Left ventricle myocardium inferior (tissue), 1 donor: ENCODE measurements around the gene CCDC74A. TPM values are rescaled to one million over a fixed set of nuclear protein-coding genes. Genes with fewer than 3 reads are reported as not detected.
"Not testable (repeated sequence)": the region's sequence is repeated elsewhere in the genome, so short reads cannot be mapped to it uniquely, and the experiment has no call there.

ENCODE experiments used
- DNase-seq: peaks from one replicate; pipeline ENCODE4 v3.0.0-alpha.2; 2020
- H3K27ac ChIP-seq: fragments of 200-600 bp; replicated peaks from 2 replicates; pipeline ENCODE4 v1.8.0; 2021
- H3K27me3 ChIP-seq: fragments of 200-600 bp; 2 replicates; pipeline ENCODE4 v1.8.0; 2021; ENCODE audit warnings: low read depth
- H3K36me3 ChIP-seq: fragments of 200-600 bp; 2 replicates; pipeline ENCODE4 v1.8.0; 2021
- H3K4me1 ChIP-seq: fragments of 200-600 bp; 2 replicates; pipeline ENCODE4 v1.8.0; 2021
- H3K4me3 ChIP-seq: fragments of 200-600 bp; 2 replicates; pipeline ENCODE4 v1.8.0; 2021; ENCODE audit warnings: mild to moderate bottlenecking, moderate library complexity
- H3K9me3 ChIP-seq: fragments of 200-600 bp; replicated peaks from 2 replicates; pipeline ENCODE4 v1.8.0; 2021
- intact Hi-C: fragments of 100-400 bp; cut with micrococcal nuclease; formaldehyde crosslinking; loops from one replicate; pipeline ENCODE4 v1.11.0; 2022
- total RNA-seq: library from RNA; stranded (reverse); fragmentation: NEBNext Ultra II Directional; extraction: Animal tissue kit (Norgen Biotek cat#: 25700); gene quantifications from one replicate; pipeline ENCODE4 v1.2.1, GENCODE V29; 2021
- TF ChIP-seq, protein P1 (sequence below): fragments of 200-600 bp; IDR thresholded peaks from 2 replicates; pipeline ENCODE4 v1.8.0; 2021; ENCODE audit warnings: antibody characterized with exemption, mild to moderate bottlenecking, borderline replicate concordance
- donor health status: DM: no; HTN: yes; CAD: no; lungs with severe emphysema.

The CCDC74A gene
- total RNA-seq, 1 donor from 2014 or later, result 1.1 TPM

DNA sequence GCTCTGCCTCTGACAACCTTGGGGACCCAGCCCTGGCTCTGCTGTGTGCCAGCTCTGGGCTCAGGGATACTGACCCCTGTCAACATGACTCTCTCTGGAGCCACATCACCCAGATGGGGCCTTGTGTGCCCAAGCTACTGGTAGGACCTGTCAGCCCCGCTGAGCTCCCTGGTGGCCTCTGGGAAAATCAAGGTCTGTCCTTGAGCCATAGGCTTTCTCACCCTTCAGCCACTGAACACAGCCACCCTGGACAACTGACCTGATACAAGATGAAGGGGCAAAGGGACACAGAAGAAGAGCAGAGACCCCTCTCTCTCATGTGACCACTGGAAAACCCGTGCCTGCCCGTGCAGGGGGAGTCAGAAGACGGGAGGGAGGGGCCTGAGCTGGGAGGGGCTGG is 7.8 kb downstream of the CCDC74A start:
- no peaks in the 10 kb centered on the region for H3K36me3 ChIP-seq
- H3K4me3 ChIP-seq, result no peak overlapping the region
- intact Hi-C loops, result no loop called here
- no peaks in the 10 kb centered on the region for H3K27me3 ChIP-seq
- no peak overlapping the region for H3K27ac ChIP-seq
- TF ChIP-seq, protein P1, sequence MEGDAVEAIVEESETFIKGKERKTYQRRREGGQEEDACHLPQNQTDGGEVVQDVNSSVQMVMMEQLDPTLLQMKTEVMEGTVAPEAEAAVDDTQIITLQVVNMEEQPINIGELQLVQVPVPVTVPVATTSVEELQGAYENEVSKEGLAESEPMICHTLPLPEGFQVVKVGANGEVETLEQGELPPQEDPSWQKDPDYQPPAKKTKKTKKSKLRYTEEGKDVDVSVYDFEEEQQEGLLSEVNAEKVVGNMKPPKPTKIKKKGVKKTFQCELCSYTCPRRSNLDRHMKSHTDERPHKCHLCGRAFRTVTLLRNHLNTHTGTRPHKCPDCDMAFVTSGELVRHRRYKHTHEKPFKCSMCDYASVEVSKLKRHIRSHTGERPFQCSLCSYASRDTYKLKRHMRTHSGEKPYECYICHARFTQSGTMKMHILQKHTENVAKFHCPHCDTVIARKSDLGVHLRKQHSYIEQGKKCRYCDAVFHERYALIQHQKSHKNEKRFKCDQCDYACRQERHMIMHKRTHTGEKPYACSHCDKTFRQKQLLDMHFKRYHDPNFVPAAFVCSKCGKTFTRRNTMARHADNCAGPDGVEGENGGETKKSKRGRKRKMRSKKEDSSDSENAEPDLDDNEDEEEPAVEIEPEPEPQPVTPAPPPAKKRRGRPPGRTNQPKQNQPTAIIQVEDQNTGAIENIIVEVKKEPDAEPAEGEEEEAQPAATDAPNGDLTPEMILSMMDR, result no peak
- DNase-seq, result no peak
- H3K9me3 ChIP-seq, result no peaks in the 10 kb centered on the region
- no peaks in the 10 kb centered on the region for H3K4me1 ChIP-seq

DNA sequence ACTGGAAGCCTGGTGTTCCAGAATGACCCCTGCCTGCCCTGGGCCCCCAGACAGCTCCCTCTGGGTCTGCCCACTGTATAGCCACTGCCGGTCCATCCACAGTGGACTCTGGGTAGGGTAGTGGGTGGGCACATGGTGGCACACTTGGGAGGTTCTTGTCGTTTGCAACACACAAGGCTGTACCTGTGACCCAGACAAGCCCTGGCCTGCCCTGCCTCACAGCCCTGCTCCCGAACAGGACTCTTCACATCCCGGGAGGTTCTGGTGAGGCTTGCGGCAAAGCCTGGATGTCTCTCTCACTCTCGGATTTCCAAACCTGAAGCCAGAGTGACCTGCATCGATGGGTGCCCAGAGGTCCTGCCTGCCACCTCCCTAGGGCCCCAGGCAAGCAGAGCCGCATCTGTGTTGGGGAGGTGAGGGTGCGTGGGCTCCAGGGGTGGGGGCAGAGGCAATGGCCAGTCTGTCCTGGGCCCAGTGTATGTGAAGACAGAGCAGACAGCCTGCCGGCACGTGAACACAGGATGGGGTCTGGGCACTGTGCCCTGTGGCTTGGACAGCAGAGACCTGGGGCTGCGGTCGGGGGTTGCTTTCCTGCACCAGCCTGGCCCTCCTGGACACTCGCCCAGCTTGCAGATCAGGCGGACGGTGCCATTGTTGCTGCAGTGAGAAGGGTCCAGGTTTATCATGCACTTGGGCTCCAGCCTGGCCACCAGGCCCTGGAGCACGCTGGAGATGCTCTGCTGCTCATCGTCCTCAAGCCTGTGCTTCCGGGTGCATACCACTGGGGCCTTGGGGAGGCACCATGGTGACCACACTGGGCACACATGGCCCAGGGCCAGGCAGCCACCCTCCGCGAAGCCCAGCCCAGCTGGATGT is 8.5 kb downstream of the CCDC74A start:
- intact Hi-C loops, H3K36me3 ChIP-seq, H3K4me1 ChIP-seq, H3K27me3 ChIP-seq, H3K4me3 ChIP-seq, H3K9me3 ChIP-seq, DNase-seq, H3K27ac ChIP-seq: not testable (repeated sequence)

DNA sequence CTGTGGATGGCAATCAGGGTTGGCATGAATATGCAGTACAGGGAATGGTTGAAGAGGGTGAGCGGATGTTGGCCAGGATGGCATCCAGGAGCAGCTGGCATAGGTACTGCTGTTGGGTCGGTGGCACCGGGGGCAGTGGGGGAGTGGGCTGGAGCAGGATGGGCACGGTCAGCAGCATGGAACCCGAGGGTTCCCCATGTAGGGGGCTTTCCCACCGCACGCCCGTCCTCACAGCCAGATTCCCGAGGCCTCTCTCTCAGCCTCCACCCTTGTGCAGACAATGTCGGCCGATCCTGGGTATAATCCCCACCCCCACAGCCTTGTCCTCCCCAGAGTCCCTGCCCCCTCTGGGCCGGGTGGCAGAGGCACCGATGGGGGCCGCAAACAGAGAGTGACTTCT is 9.2 kb downstream of the CCDC74A start:
- DNase-seq, H3K36me3 ChIP-seq, H3K9me3 ChIP-seq, H3K27ac ChIP-seq, H3K4me3 ChIP-seq, intact Hi-C loops, H3K27me3 ChIP-seq, H3K4me1 ChIP-seq: not testable (repeated sequence)

DNA sequence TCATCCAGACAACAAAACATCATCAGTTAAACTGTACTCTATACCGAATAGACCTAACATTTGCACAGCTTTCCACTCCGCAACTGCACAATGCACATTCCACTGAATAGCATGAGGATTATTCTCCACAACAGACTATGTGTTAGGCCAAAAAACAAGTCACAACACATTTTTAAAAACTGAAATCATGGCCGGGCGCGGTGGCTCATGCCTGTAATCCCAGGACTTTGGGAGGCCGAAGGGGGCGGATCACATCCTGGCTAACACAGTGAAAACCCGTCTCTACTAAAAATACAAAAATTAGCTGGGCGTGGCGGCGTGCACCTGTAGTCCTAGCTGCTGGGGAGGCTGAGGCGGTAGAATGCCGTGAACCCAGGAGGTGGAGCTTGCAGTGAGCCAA is 11.2 kb downstream of the CCDC74A start:
- intact Hi-C loops, H3K4me1 ChIP-seq, H3K4me3 ChIP-seq, DNase-seq, H3K27ac ChIP-seq, H3K9me3 ChIP-seq, H3K27me3 ChIP-seq, H3K36me3 ChIP-seq: not testable (repeated sequence)

DNA sequence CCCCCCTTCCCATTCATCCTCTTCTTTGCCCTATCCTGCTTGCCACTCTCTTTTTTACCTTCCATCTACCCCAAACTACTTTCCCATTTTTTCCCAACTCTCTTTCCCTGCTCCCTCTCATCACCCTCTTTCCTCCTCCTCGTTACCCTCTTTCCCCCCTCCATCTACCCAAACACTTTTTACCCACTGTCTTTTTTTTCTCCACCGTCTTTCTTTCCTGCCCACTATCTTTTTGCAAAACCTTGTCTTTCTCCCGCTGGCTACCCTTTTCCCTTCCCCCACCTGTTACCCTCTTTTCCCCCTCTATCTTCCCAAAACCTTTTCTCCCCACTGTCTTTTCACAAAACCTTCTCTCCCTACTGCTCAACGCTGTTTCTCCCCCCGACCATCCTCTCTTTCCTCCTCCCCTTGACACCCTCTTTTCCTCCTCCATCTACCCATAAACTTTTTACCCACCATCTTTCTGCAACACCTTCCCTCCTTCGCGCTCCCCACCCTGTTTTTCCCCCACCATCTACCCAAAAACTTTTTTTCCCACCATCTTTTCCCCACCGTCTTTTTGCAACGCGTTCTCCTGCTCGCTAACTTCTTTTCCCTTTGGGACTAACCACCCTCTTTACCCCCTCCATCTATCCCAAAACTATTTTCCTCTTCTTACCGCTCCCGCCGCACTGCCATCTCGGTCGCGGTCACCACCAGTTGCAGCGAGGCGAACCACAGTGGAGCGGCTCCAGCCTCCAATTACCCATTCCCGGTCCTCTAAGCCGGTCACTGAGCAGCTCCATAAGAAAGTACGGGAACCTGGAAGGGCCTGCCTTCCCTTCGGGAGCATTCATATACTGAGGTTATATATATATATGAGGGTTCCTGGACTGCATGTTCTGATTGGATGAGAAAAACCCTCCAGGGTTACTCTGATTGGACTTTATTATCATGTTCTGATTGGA is 15.0 kb downstream of the CCDC74A start:
- TF ChIP-seq, protein P1, result no peak
- Histone ChIP-seq H3K4me1 (no peaks in the 10 kb centered on the region), H3K4me3 (no peak overlapping the region), H3K27ac (no peak overlapping the region), H3K27me3 (no peaks in the 10 kb centered on the region), H3K36me3 (no peaks in the 10 kb centered on the region), H3K9me3 (no peaks in the 10 kb centered on the region)
- DNase-seq, result no peak
- intact Hi-C loops, result no loop called here

DNA sequence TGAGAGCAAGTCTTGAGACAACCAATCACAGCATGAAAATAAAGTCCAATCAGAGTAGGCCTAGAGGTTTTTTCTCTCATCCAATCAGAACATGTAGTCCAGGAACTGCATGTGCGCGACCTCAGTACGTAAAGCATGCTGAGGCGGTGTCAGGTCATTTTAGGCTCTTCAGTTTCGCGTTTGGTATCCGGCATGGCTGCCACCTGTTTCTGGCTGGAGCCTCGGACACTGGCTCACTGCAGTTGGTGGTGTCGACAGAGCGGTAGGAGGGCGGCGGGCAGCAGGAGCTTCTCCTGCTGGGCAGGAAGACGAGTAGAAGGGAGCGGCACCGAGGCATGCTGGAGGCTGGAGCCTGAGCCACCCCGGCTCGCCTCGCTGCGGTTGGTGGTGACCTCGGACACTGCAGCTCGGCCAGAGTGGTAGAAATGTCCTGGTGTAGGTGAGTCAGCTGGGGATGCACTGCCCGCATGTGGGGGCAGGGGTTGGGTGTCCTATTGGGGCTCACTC is 15.8 kb downstream of the CCDC74A start:
- no peaks in the 10 kb centered on the region for H3K9me3 ChIP-seq
- H3K27me3 ChIP-seq, result no peaks in the 10 kb centered on the region
- H3K36me3 ChIP-seq, result no peaks in the 10 kb centered on the region
- DNase-seq, result no peak
- no peak overlapping the region for H3K27ac ChIP-seq
- H3K4me1 ChIP-seq, result no peaks in the 10 kb centered on the region
- H3K4me3 ChIP-seq, result no peak overlapping the region
- intact Hi-C loops, result no loop called here
- TF ChIP-seq, protein P1, result no peak

DNA sequence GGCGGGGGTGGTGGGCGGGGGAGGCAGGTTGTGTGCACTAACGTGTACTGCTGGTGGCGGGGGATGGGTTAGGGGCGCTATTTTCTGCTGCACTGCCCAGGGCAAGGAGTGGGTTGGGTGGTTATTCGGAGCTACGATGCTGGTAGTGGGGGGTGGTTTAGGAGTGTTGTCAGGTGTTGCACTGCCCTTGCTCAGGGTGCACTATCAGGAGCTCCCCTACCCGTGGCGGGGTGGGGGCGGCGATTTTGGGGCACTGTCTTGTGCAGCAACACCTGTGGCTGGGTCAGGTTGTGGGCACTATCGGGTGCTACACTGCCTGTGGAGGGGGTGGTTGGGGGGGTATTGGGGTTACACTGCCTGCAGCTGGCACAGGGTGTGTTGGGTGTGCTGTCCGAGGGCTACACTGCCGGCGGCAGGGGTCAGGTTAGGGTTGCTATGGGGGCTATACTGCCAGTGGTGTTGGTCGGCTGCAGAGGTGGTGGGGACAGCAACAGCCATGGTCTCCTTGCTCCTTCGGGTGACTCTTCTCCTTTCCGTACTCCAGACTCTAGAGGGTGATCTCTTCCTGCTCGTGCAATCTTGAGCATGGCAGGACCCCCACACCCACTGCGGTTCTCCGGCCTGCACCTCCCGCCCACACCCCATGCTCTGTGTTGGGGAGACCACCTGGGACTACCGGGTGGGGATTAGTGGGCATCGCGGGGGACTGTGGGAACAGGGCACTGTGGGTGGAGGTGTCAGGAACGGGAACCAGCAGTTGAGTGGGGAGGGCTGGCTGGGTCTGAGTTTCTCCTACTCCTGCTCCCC is 16.5 kb downstream of the CCDC74A start:
- intact Hi-C loops, H3K4me1 ChIP-seq, H3K36me3 ChIP-seq: not testable (repeated sequence)

DNA sequence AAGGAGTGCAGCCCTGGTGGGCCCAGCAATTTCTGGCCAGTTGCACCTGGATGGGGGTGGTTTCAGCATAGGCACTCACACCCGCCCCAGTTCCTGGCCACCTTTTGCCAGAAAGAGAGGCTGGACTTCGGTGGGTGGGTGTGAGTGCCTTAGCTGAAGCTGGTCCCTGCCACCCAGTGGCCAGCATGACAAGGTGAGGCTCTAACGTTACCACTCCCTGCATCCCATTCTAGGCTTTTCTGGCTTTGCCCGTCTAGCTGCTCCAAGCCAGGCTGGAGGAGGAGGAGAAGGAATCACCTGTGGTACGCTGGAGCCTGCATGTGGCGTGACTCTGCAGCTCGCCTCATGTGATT is 17.1 kb downstream of the CCDC74A start:
- H3K4me1 ChIP-seq, H3K27ac ChIP-seq, DNase-seq, H3K4me3 ChIP-seq, intact Hi-C loops, H3K9me3 ChIP-seq, H3K27me3 ChIP-seq, H3K36me3 ChIP-seq: not testable (repeated sequence)

More for the DNA sequence above, 16.5 kb downstream of the CCDC74A start:
- not testable (repeated sequence) for H3K4me3 ChIP-seq, H3K27me3 ChIP-seq, H3K27ac ChIP-seq, DNase-seq, H3K9me3 ChIP-seq
